BJ (cell line): ENCODE results near the gene TMEM14A. TPM values are rescaled to one million over a fixed set of nuclear protein-coding genes. Genes with fewer than 3 reads are reported as not detected.
"Not testable (repeated sequence)": the region's sequence is repeated elsewhere in the genome, so short reads cannot be mapped to it uniquely, and the experiment has no call there.

Experiments
- CTCF ChIA-PET: fragments of 350-600 bp; formaldehyde crosslinking; extraction: SDS; loops from one replicate; lab custom pipeline; 2021; ENCODE audit warnings: antibody characterized with exemption, inconsistent platforms; lab: Yijun Ruan, JAX
- POLR2A ChIA-PET: fragments of 300-600 bp; sonication (Branson Sonifier 250); formaldehyde crosslinking; extraction: SDS; loops from one replicate; lab custom pipeline; 2021; ENCODE audit warnings: antibody characterized with exemption; lab: Charles Lee
- DNase-seq: peaks from one replicate; pipeline ENCODE4 v3.0.0-alpha.2; 2011; ENCODE audit warnings: low read depth
- H3K27me3 ChIP-seq: 2 replicates; pipeline ENCODE4 v1.6.0; 2011; ENCODE audit warnings: low read length; ENCODE audit not compliant: control insufficient read depth, insufficient read depth
- H3K36me3 ChIP-seq: 2 replicates; pipeline ENCODE4 v1.5.1; 2011; ENCODE audit warnings: low read length; ENCODE audit not compliant: control insufficient read depth, insufficient read depth
- H3K4me3 ChIP-seq: 2 replicates; pipeline ENCODE4 v1.5.1; 2011; ENCODE audit warnings: low read depth, mild to moderate bottlenecking, control low read depth, low read length
- CTCF ChIP-seq: IDR thresholded peaks from 2 replicates; pipeline ENCODE4 v1.5.1; 2011; ENCODE audit warnings: low read depth, mild to moderate bottlenecking, control low read depth, inconsistent platforms, low read length, moderate library complexity; ENCODE audit not compliant: insufficient read depth
- polyA plus RNA-seq: library from polyadenylated mRNA; depleted of rRNA; stranded (reverse); fragments of >200 nt; gene quantifications from 2 replicates; pipeline ENCODE4 v1.2.3, GENCODE V29; 2011

TMEM14A gene
- polyA plus RNA-seq, 1 experiment: 20.4 TPM

- ChIA-PET POLR2A (no interaction called here), CTCF (interaction anchor here (1.0 kb wide), 1 partner anchor 23 kb away, joined by 3 read pairs; no protein-coding TSS in a partner anchor)
- TF ChIP-seq CTCF: no peak
- Histone ChIP-seq H3K4me3 (no peak overlapping the region), H3K27me3 (no peaks in the 10 kb centered on the region), H3K36me3 (peaks cover 2% of the 10 kb centered on the region; the same call in 1 of the 2 replicates)
- DNase-seq: no peak
Observed at GRCh38 chr6:52674666-52675065, 3.8 kb downstream of the TMEM14A start.

- H3K36me3 ChIP-seq: peaks cover 2% of the 10 kb centered on the region; the same call in 1 of the 2 replicates
- no peak for TF ChIP-seq CTCF
- H3K4me3 ChIP-seq: no peak overlapping the region
- CTCF ChIA-PET: no interaction called here
- no peak for DNase-seq
- POLR2A ChIA-PET: no interaction called here
- H3K27me3 ChIP-seq: no peaks in the 10 kb centered on the region
Observed at GRCh38 chr6:52675372-52675771, 4.5 kb downstream of the TMEM14A start.

- DNase-seq, POLR2A ChIA-PET, H3K27me3 ChIP-seq, CTCF ChIA-PET, H3K4me3 ChIP-seq, H3K36me3 ChIP-seq: not testable (repeated sequence)
Observed at GRCh38 chr6:52676631-52677030, 5.7 kb downstream of the TMEM14A start.

- no peaks in the 10 kb centered on the region for H3K27me3 ChIP-seq
Observed at GRCh38 chr6:52681416-52681815, 10.5 kb downstream of the TMEM14A start.

GRCh38 chr6:52686878-52687699 is 16.2 kb downstream of the TMEM14A start:
- TF ChIP-seq CTCF: no peak
- no peak for DNase-seq
- H3K4me3 ChIP-seq: no peak overlapping the region
- POLR2A ChIA-PET: no interaction called here
- CTCF ChIA-PET: interaction anchor here (0.6 kb wide), 1 partner anchor 131 kb away, joined by 3 read pairs; no protein-coding TSS in a partner anchor
- H3K27me3 ChIP-seq: no peaks in the 10 kb centered on the region
- H3K36me3 ChIP-seq: no peaks in the 10 kb centered on the region

More at GRCh38 chr6:52681416-52681815, 10.5 kb downstream of the TMEM14A start:
- DNase-seq: no peak
- POLR2A ChIA-PET: no interaction called here
- Histone ChIP-seq H3K4me3 (no peak overlapping the region), H3K36me3 (peaks cover 2% of the 10 kb centered on the region; the same call in 1 of the 2 replicates)
- no peak for TF ChIP-seq CTCF
- CTCF ChIA-PET: no interaction called here

- DNase-seq: no peak
- H3K27me3 ChIP-seq: no peaks in the 10 kb centered on the region
- no peak overlapping the region for H3K4me3 ChIP-seq
- TF ChIP-seq CTCF: no peak
- H3K36me3 ChIP-seq: no peaks in the 10 kb centered on the region
- POLR2A ChIA-PET: no interaction called here
- CTCF ChIA-PET: no interaction called here
Observed at GRCh38 chr6:52689857-52690256, 18.9 kb downstream of the TMEM14A start.
